SK-N-SH (cell line): ENCODE data around the gene MEIS1. TPM values are rescaled to one million over a fixed set of nuclear protein-coding genes. Genes with fewer than 3 reads are reported as not detected.

Experiments
- CTCF ChIA-PET: fragments of 300-600, 350-600 bp; formaldehyde crosslinking; extraction: SDS; loops from one replicate; lab custom pipeline; 2021; lab: Yijun Ruan, JAX
- POLR2A ChIA-PET: fragments of 350-600 bp; sonication (Branson Sonifier 250); formaldehyde crosslinking; extraction: SDS; loops from one replicate; lab custom pipeline; 2020; ENCODE audit warnings: antibody characterized with exemption, inconsistent platforms; lab: Yijun Ruan, JAX
- DNase-seq: peaks from one replicate; pipeline ENCODE4 v3.0.0; 2012
- H2AFZ ChIP-seq: fragments of 200-600 bp; sonication (generic); 2 replicates; pipeline ENCODE4 v1.8.1; 2016; ENCODE audit warnings: antibody characterized with exemption, mild to moderate bottlenecking, low read depth
- H3F3A ChIP-seq: fragments of 200-600 bp; sonication (generic); replicated peaks from 2 replicates; pipeline ENCODE3; 2016; ENCODE audit warnings: antibody characterized with exemption, mild to moderate bottlenecking; ENCODE audit not compliant: insufficient read depth
- H3K27ac ChIP-seq, 2 experiments: fragments of 200-500 bp in 1 of 2; fragments of 200-600 bp in 1 of 2; sonication (Bioruptor generic) in 1 of 2; sonication (generic), shearing (Covaris generic) in 1 of 2; 2 replicates each; pipeline versions ENCODE4 v1.5.1 to v1.6.1; 2014 to 2016; ENCODE audit warnings: low read depth in 2 of 2, inconsistent platforms in 1 of 2, low read length in 1 of 2, mild to moderate bottlenecking in 1 of 2, mixed read lengths in 1 of 2
- H3K27me3 ChIP-seq: fragments of 200-600 bp; sonication (generic), shearing (Covaris generic); 2 replicates; pipeline ENCODE4 v1.6.1; 2016; ENCODE audit warnings: mixed run types; ENCODE audit not compliant: insufficient read depth
- H3K36me3 ChIP-seq, 2 experiments: fragments of 200-500 bp in 1 of 2; fragments of 200-600 bp in 1 of 2; sonication (Bioruptor generic) in 1 of 2; sonication (generic) in 1 of 2; replicated peaks in 1 of 2; 2 replicates each; pipeline versions ENCODE3 to v1.5.1; 2014 to 2016; ENCODE audit warnings: low read length in 1 of 2, mild to moderate bottlenecking in 1 of 2; ENCODE audit not compliant: insufficient read depth in 2 of 2, control insufficient read depth in 1 of 2
- H3K4me1 ChIP-seq, 2 experiments: fragments of 200-500 bp in 1 of 2; fragments of 200-600 bp in 1 of 2; sonication (Bioruptor generic) in 1 of 2; sonication (generic), shearing (Covaris generic) in 1 of 2; 2 replicates each; pipeline versions ENCODE4 v1.5.1 to v1.6.1; 2014 to 2016; ENCODE audit warnings: low read depth in 1 of 2, low read length in 1 of 2, mixed run types in 1 of 2; ENCODE audit not compliant: insufficient read depth in 2 of 2, control insufficient read depth in 1 of 2
- H3K4me2 ChIP-seq: fragments of 200-600 bp; sonication (generic), shearing (Covaris generic); 2 replicates; pipeline ENCODE4 v1.6.1; 2017; ENCODE audit warnings: mixed run types
- H3K4me3 ChIP-seq, 2 experiments: fragments of 200-500 bp in 1 of 2; fragments of 200-600 bp in 1 of 2; sonication (Bioruptor generic) in 1 of 2; sonication (generic), shearing (Covaris generic) in 1 of 2; 2 replicates each; pipeline versions ENCODE4 v1.5.1 to v1.8.1; 2014 to 2016; ENCODE audit warnings: low read depth in 2 of 2, inconsistent platforms in 1 of 2, low read length in 1 of 2, mild to moderate bottlenecking in 1 of 2, mixed read lengths in 1 of 2, moderate library complexity in 1 of 2
- H3K79me2 ChIP-seq: fragments of 200-600 bp; sonication (generic); 2 replicates; pipeline ENCODE4 v1.8.1; 2017; ENCODE audit warnings: mild to moderate bottlenecking; ENCODE audit not compliant: insufficient read depth
- H3K9ac ChIP-seq: fragments of 200-600 bp; sonication (generic); 2 replicates; pipeline ENCODE4 v1.6.1; 2017; ENCODE audit warnings: mixed run types
- H3K9me2 ChIP-seq: fragments of 200-600 bp; sonication (generic); 2 replicates; pipeline ENCODE4 v1.6.1; 2017; ENCODE audit warnings: mixed run types
- H3K9me3 ChIP-seq: fragments of 200-600 bp; sonication (generic); 2 replicates; pipeline ENCODE4 v1.6.1; 2017; ENCODE audit warnings: mixed run types, mild to moderate bottlenecking, moderate library complexity
- H4K20me1 ChIP-seq: fragments of 200-600 bp; sonication (generic); 2 replicates; pipeline ENCODE4 v1.6.1; 2017; ENCODE audit warnings: mild to moderate bottlenecking, mixed run types; ENCODE audit not compliant: insufficient read depth
- CHD2 ChIP-seq: fragments of 150-350 bp; IDR thresholded peaks from 2 replicates; pipeline ENCODE4 v1.6.1; 2018; ENCODE audit warnings: low read length; ENCODE audit not compliant: partially characterized antibody
- FOXJ3 ChIP-seq: sonication (generic); formaldehyde crosslinking; IDR thresholded peaks from 2 replicates; pipeline ENCODE4 v1.5.1; 2020; ENCODE audit warnings: mild to moderate bottlenecking, missing genetic modification reagents
- JUND ChIP-seq: IDR thresholded peaks from 2 replicates; pipeline ENCODE4 v1.4.0; 2012
- MEF2A ChIP-seq: IDR thresholded peaks from 2 replicates; pipeline ENCODE4 v1.4.0; 2012; ENCODE audit warnings: low read depth, borderline replicate concordance
- MXI1 ChIP-seq: IDR thresholded peaks from 2 replicates; pipeline ENCODE4 v1.6.1; 2012; ENCODE audit warnings: mild to moderate bottlenecking, low read depth, low read length, improper control_type of control experiment
- NFIC ChIP-seq: IDR thresholded peaks from 2 replicates; pipeline ENCODE4 v1.4.0; 2012; ENCODE audit warnings: borderline replicate concordance
- RCOR1 ChIP-seq: fragments of 150-350 bp; IDR thresholded peaks from 2 replicates; pipeline ENCODE4 v1.6.1; 2017; ENCODE audit warnings: antibody characterized with exemption, low read length
- RFX5 ChIP-seq: IDR thresholded peaks from 2 replicates; pipeline ENCODE4 v1.6.1; 2012; ENCODE audit warnings: mild to moderate bottlenecking, improper control_type of control experiment, low read length
- SIN3A ChIP-seq: IDR thresholded peaks from 2 replicates; pipeline ENCODE4 v1.6.1; 2012; ENCODE audit warnings: low read depth, mild to moderate bottlenecking, low read length, moderate library complexity, borderline replicate concordance
- WGBS: methylation state at CpG from one replicate; pipeline ENCODE4 v1.1.6; 2017; ENCODE audit warnings: low lambda C conversion rate; 5-methylcytosine and 5-hydroxymethylcytosine counted together
- polyA plus RNA-seq, 3 experiments: library from polyadenylated mRNA; depleted of rRNA; stranded (reverse); fragments of >200 nt; gene quantifications; 2 replicates each; pipeline ENCODE4 v1.2.3, GENCODE V29; 2012
- TF ChIP-seq, protein P1 (sequence below): fragments of 150-350 bp; IDR thresholded peaks from 2 replicates; pipeline ENCODE4 v1.6.1; 2017; ENCODE audit warnings: antibody characterized with exemption, low read length, low read depth, borderline replicate concordance
- TF ChIP-seq, protein P2 (sequence below): IDR thresholded peaks from 2 replicates; pipeline ENCODE4 v1.4.0; 2012; ENCODE audit warnings: low read depth, borderline replicate concordance
- TF ChIP-seq, protein P3 (sequence below): fragments of 200-600 bp; sonication (generic); IDR thresholded peaks from 2 replicates; pipeline ENCODE4 v1.6.1; 2017; ENCODE audit warnings: antibody characterized with exemption, mild to moderate bottlenecking, moderate library complexity

The MEIS1 gene
- polyA plus RNA-seq, 1 of the 3 experiments (the other 2 are of a cell fraction), result 16.9 TPM

DNA sequence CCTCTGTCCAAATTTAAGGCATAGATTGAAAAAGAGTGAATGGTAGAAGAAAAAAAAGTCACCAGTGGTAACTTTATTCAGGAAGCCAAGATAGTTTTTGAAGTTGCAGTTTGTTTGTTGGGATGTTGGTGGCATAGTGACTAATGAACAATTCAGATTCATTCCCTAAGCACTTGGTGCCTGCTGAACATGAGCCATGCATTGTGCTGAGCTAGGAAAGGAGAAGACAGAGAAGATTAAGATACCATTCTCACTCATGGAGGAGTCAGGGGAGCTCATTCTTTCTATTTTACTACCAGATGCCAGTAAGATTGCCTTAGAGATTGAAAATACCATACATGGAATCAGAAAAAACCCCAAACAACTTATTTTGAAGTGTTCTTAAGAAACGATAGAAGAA is 25.1 kb downstream of the MEIS1 start:
- no peak for DNase-seq
- H2AFZ ChIP-seq, result no peak overlapping the region
- no peak overlapping the region for H3K4me3 ChIP-seq
- no peaks in the 10 kb centered on the region for H3K9me2 ChIP-seq
- H3K27ac ChIP-seq, result no peak overlapping the region
- ChIA-PET CTCF (no interaction called here), POLR2A (no interaction called here)
- 0 out of 2 replicates have a peak, but pooled peaks cover 5% of the 10 kb centered on the region for H3K79me2 ChIP-seq
- H3K4me1 ChIP-seq, result peaks cover 18 to 30% of the 10 kb centered on the region in 2 experiments; a peak in 3 of 4 replicates
- no peak overlapping the region for H3K9ac ChIP-seq
- H4K20me1 ChIP-seq, result peaks cover 6% of the 10 kb centered on the region; the same call in 1 of the 2 replicates
- no peak overlapping the region for H3K4me2 ChIP-seq
- no peak for TF ChIP-seq SIN3A
- TF ChIP-seq, protein P1, sequence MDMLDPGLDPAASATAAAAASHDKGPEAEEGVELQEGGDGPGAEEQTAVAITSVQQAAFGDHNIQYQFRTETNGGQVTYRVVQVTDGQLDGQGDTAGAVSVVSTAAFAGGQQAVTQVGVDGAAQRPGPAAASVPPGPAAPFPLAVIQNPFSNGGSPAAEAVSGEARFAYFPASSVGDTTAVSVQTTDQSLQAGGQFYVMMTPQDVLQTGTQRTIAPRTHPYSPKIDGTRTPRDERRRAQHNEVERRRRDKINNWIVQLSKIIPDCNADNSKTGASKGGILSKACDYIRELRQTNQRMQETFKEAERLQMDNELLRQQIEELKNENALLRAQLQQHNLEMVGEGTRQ, result no peak
- H3K27me3 ChIP-seq, result no peaks in the 10 kb centered on the region
- 94% methylated on average over 1 of the region's 1 CpG for WGBS
- H3F3A ChIP-seq, result peaks cover 5% of the 10 kb centered on the region
- no peaks in the 10 kb centered on the region for H3K9me3 ChIP-seq
- peaks cover 82 to 94% of the 10 kb centered on the region in 2 experiments for H3K36me3 ChIP-seq

DNA sequence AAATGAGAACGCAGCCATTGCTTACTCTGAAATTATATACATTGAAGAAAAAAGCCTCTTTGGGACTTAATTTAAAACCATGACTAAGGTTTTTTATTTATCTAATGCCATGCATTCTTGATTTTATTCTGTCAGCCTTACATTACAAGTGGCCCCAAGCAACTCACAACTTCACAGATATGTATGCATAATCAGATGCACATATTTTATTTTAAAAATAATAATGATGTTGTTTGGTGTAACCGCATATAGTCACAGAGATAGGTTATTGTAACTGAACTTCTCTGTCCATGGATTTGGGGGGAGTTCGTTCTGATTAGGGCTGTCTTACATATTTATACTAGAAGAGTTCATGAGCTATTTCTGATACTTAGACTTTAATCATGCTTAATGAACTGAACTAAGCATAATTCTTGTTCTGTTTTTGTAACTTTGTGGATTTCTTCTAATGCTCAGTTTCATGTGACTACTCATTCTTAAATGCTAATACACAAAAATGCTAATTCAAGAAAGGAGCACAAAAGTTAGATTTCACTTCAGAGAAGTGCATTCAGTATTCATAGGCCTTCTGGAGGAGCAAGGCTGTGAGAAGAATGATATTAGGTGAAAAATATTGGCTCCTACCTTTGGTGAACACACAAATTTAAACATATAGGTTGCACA is 26.2 kb downstream of the MEIS1 start:
- ChIA-PET POLR2A (no interaction called here), CTCF (interaction anchor here (1.1 kb wide), 1 partner anchor 822 kb away, joined by 3 read pairs; no protein-coding TSS in a partner anchor)
- no peak overlapping the region for H2AFZ ChIP-seq
- H3F3A ChIP-seq, result peaks cover 5% of the 10 kb centered on the region
- H3K36me3 ChIP-seq, result peaks cover 71 to 96% of the 10 kb centered on the region in 2 experiments
- H3K27ac ChIP-seq, result no peak overlapping the region
- no peak overlapping the region for H3K4me3 ChIP-seq
- WGBS, result 91% methylated on average over 3 of the region's 3 CpGs
- H3K9ac ChIP-seq, result no peak overlapping the region
- H3K79me2 ChIP-seq, result 0 out of 2 replicates have a peak, but pooled peaks cover 5% of the 10 kb centered on the region
- peaks cover 18 to 27% of the 10 kb centered on the region in 2 experiments; a peak in 3 of 4 replicates for H3K4me1 ChIP-seq
- no peaks in the 10 kb centered on the region for H3K9me2 ChIP-seq
- H3K9me3 ChIP-seq, result no peaks in the 10 kb centered on the region
- peaks cover 6% of the 10 kb centered on the region; the same call in 1 of the 2 replicates for H4K20me1 ChIP-seq
- TF ChIP-seq, protein P2, sequence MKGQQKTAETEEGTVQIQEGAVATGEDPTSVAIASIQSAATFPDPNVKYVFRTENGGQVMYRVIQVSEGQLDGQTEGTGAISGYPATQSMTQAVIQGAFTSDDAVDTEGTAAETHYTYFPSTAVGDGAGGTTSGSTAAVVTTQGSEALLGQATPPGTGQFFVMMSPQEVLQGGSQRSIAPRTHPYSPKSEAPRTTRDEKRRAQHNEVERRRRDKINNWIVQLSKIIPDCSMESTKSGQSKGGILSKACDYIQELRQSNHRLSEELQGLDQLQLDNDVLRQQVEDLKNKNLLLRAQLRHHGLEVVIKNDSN, result no peak
- no peak for TF ChIP-seq MXI1
- TF ChIP-seq, protein P3, sequence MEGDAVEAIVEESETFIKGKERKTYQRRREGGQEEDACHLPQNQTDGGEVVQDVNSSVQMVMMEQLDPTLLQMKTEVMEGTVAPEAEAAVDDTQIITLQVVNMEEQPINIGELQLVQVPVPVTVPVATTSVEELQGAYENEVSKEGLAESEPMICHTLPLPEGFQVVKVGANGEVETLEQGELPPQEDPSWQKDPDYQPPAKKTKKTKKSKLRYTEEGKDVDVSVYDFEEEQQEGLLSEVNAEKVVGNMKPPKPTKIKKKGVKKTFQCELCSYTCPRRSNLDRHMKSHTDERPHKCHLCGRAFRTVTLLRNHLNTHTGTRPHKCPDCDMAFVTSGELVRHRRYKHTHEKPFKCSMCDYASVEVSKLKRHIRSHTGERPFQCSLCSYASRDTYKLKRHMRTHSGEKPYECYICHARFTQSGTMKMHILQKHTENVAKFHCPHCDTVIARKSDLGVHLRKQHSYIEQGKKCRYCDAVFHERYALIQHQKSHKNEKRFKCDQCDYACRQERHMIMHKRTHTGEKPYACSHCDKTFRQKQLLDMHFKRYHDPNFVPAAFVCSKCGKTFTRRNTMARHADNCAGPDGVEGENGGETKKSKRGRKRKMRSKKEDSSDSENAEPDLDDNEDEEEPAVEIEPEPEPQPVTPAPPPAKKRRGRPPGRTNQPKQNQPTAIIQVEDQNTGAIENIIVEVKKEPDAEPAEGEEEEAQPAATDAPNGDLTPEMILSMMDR, result no peak
- no peak for TF ChIP-seq MEF2A
- TF ChIP-seq FOXJ3 (CRISPR knock-in tag), result no peak
- no peak for TF ChIP-seq JUND
- no peak for TF ChIP-seq NFIC
- TF ChIP-seq, protein P1, result no peak
- no peak for TF ChIP-seq RFX5
- TF ChIP-seq RCOR1, result no peak
- no peak for TF ChIP-seq CHD2
- no peaks in the 10 kb centered on the region for H3K27me3 ChIP-seq
- H3K4me2 ChIP-seq, result no peak overlapping the region
- no peak for DNase-seq
